COLO668 (cell line): ENCODE measurements around the gene ALG5.

Experiments used
- DNase-seq: peaks from one replicate; lab custom pipeline; 2025; ENCODE audit not compliant: unreplicated experiment; lab: John Stamatoyannopoulos, UW

ALG5 gene

DNA sequence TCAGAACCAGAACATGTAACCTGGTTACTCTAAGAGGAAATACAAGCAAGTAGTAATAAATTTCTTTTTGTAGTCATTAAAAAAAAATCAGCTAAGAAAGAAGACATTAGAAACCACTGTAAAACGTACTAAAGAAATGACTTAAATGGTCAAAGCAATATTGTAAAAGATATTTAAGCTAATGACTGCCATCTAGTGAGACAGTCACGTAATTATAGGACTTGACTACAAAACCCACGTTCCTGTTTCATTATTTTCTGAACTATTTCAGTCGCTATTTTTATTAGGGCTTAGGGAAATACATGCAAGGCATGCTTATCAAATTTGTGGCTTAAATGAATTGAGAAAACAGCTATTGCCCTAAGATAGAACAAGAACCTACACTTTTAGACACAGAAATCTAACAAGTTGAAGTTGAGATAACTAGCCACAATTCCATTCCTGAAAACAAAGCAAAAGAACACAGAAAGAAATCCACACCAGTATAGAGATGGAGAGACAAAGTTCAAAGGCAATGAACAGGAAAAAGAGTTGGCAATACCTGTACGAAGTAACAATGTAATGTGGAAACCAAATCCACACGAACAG is 17.9 kb downstream of the ALG5 start:
- DNase-seq: no peak

GRCh38 chr13:36979361-36980050 is 19.6 kb downstream of the ALG5 start:
- DNase-seq: no peak

- DNase-seq: no peak
These were observed 24.0 kb downstream of the ALG5 start for GRCh38 chr13:36975172-36975571.

DNA sequence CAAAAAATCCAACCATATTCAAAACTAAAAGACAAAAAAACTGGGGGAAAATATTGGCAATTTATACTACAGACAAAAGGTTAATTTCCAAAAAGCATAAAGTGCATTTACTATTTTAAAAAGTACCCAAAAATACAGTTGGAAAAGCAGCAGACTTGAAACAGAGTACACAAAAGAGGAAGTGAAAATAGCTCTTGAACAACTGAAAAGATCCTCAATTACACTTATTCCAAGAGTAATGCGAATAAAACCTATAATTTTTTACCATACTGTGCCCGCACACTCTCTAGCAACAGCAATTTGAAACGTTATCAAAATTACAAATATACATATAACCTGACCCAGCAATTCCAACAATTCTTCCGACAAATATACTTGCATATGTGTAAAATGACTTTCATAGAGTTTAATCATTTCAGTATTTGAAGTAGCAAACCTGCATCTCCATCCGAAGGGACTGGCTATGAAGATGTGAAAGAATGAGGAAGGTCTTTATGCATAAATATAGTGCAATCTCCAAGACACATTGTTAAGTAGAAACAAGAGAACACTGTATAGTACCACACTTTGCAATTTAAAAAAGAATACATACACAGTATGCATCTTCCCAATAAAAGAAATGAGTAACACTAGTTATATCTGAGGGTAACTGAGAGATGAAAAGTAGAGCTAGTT is 25.4 kb downstream of the ALG5 start:
- no peak for DNase-seq

DNA sequence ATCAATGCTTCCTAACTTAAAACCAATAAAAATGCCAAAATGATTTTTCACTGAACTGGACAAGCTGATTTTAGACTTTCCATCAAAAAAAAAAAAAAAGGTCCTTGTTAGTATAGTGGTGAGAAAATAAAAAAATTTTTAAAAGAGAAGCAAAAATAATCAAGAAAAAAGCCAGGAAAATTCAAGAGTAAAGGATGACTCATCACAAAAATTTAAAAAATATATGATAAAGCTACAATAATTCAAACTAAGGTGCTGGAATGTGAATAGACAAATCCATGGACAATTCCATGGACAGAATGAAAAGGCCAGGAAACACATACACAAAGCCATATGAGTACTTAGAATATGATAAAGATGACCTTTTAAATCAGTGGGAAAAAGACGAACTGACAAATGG is 26.1 kb downstream of the ALG5 start:
- no peak for DNase-seq

DNA sequence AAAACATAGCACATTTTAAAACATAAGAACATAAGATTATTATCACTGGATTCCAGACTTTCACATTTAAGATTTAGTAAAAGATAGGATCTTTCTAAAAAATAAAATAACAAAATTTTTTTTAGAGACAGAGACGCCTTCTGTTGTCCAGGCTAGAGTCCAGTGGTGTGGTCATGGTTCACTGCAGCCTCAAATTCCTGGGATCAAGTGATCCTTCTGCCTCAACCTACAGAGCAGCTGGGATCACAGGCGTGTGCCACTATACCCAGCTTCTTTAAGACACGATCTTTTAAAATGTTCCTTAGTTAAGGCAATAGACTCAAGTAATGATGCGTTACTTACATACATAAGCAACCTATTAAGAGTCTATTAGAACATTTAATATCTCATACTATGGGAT is 32.7 kb downstream of the ALG5 start:
- DNase-seq: no peak

DNA sequence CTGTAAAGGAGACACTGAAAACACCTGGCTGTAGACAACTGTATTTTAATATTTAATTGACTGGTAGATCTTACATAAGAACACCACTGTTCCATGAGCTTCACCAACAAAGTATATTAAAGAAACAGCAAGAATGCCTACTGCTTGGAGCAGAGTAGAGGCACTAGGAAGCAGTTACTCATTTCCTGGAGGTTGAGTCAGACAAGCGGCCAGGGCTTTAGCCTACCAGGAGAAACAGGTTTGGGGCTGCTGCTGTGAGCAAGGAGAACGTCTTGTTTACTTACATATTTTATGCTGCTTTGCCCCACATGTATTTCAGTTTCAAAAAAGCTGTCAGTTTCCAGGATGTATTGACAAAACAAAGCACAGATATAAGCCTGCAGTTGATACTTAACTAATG is 33.4 kb downstream of the ALG5 start:
- DNase-seq: no peak

DNA sequence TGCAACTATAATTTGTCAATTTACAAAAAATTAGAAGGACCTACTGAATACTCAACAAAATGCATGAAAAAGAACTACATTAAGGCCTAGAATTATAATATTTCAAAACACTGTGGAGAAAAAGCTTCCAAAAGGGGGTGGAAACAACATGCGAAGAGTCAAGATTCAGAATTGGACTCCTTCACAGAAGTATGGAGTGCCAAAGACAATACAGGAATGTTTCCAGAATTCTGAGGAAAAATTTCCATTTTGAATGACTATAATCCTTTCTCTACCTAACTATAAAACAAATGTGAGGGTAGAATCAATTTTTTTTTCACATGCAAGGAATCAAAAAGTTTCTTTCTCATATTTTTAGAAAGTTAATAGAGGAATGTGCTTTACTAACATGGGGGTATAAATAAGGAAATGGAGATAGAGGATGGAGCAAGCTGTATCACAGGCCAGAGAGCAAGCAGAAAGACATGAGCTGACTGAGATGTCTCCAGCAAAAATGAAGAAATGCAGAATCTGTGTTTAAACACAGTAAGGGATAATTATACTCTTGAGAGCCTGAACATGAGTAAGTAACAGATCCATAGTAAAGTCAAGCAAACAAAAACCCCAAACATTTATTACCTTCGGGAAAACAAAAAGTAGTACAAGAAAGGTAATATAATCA is 39.6 kb downstream of the ALG5 start:
- no peak for DNase-seq

- no peak for DNase-seq
These were observed 44.6 kb downstream of the ALG5 start for GRCh38 chr13:36954542-36954941.

DNA sequence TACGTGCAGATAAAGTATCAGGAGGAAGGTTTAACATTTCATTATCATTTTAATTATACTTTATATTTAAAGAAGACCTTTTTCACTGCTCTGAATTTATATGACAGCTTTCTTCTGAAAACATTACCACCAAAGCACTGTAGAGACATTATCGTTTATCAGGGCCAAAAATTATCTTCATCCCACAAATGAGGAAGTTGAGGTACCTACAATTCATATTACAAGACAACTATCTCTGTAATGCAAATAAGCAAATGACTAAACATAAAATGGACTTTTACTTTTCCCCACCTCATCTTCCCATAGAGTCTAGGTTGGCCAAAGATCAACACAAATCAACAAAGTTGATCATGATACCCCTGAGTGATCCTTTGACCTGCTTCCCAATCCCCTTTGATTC is 48.2 kb downstream of the ALG5 start:
- DNase-seq: no peak

- no peak for DNase-seq
These were observed 48.8 kb downstream of the ALG5 start for GRCh38 chr13:36950330-36950729.

- no peak for DNase-seq
These were observed 54.1 kb downstream of the ALG5 start for GRCh38 chr13:36945078-36945477.

DNA sequence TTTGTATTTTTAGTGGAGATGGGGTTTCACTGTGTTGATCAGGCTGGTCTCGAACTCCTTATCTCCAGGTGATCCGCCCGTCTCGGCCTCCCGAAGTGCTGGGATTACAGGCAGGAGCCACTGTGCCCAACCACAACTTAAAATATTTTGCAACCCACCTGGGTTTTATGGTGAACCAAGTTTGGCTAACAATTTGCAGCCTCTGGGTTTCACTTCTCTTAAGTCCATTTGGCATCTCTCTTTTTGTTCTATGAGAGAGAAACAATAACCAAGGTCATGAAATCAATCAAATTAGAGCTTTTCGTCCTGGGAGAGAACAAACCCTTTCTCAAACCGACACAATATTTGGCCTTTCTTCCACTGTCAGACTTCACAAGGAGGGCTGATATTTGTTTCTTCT is 73.5 kb downstream of the ALG5 start:
- DNase-seq: no peak

- no peak for DNase-seq
These were observed 75.1 kb downstream of the ALG5 start for GRCh38 chr13:36924001-36924400.

DNA sequence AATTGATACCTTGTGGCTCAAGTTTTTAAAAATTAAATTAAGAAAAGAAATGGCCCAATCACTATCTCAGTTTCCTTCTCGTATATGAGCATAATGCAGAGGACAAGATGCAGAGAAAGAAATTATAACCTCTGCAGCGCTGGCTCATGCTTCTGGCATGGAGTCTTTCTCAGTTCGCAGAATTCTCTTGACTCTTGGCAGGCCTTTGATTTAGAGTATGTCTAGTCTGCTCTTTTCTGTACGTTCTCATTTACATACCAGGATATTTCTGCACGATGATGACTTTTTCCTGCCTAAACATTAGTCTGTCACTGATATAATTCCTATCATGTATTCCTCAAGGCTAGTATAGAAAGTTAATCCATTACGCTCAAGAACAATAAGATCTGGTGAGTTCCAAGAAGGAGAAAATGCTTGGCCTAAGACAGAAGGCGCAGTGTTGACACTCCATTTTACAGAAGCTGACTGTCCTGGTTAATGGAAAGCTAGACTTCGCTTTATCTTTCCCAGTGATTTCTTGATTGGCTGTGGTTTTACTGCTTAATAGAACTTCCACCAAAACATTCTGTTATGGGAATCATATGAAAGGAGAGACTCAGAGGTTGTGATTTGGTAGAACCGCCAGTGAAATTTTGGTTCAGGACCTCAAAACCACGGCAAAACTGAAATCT is 77.4 kb downstream of the ALG5 start:
- no peak for DNase-seq

GRCh38 chr13:36920616-36921185 is 78.4 kb downstream of the ALG5 start:
- DNase-seq: no peak

DNA sequence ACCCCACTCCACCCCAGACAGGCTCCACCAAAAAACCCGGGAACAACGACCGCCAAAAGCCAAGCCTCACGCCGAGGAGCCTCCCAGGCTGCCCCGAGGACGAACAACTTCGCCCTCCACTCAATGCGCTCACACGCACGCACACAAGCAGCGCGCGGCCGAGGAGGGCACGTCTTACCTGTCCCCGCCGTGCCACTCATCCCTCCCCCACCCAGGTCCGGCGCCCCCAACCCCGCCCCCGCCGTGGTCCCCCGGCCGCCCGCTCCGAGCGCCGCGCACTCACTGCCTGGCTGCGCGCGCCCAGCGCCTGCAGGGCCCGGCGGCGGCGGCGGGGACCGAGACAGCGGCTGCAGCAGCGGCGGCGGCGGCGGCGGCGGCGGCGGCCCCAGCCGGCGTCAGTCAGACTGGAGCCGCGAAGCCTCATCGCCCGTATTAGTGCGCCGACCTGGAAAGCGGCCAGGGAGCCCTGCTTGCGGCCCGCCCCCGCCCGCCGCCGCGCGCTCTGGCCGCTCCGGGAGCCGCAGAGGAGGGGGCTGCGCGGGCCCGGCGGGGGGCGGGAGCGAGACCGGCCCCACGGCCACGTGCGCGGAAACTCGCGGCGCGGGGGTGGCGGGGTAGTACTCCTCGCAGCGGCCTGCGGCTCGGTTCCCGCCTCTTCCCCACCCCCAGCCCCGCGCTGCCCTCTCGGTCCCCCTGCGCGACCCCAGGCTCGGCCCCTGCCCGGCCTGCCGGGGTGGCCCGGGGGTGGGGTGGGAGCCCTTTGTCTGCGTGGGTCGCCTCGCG is 79.1 kb downstream of the ALG5 start, which contains the start of gene SMAD9:
Gene SMAD9 (minus strand): TSS at position 406 of the 783 bp plus-strand sequence. CDS start 40,549 bp downstream, outside the sequence.
- DNase-seq: peak; percentile 91

GRCh38 chr13:36919171-36919832 is 79.8 kb downstream of the ALG5 start:
- DNase-seq: peak; percentile 83

- DNase-seq: no peak
These were observed 80.7 kb downstream of the ALG5 start for GRCh38 chr13:36918246-36919131.
